GM12878 (cell line): Measurements from ENCODE around the gene RCHY1. TPM values are rescaled to one million over a fixed set of nuclear protein-coding genes. Genes with fewer than 3 reads are reported as not detected.

Experiments used
- ATF7 ChIP-seq: fragments of 450-650 bp; IDR thresholded peaks from 2 replicates; pipeline ENCODE4 v1.6.1; 2016; ENCODE audit warnings: low read depth, mild to moderate bottlenecking
- CBX5 ChIP-seq: sonication (generic); IDR thresholded peaks from 2 replicates; pipeline ENCODE4 v1.6.1; 2016; ENCODE audit warnings: low read depth, moderate library complexity, mild to moderate bottlenecking, inconsistent platforms
- ETV6 ChIP-seq, 2 experiments: fragments of 450-650 bp in 1 of 2; IDR thresholded peaks in 1 of 2; conservative IDR thresholded peaks in 1 of 2; 2 replicates each; pipeline ENCODE4 v1.6.1; 2014; ENCODE audit warnings: antibody characterized with exemption in 1 of 2, borderline replicate concordance in 1 of 2, low read depth in 1 of 2, mild to moderate bottlenecking in 1 of 2, moderate library complexity in 1 of 2
- FOXK2 ChIP-seq: fragments of 450-650 bp; IDR thresholded peaks from 2 replicates; pipeline ENCODE4 v1.6.1; 2017; ENCODE audit warnings: mild to moderate bottlenecking, moderate library complexity
- GATAD2B ChIP-seq: fragments of 450-650 bp; conservative IDR thresholded peaks from 2 replicates; pipeline ENCODE4 v1.6.1; 2017; ENCODE audit warnings: low read depth, mild to moderate bottlenecking, moderate library complexity
- HCFC1 ChIP-seq: fragments of 150-350 bp; IDR thresholded peaks from 2 replicates; pipeline ENCODE4 v1.6.1; 2014; ENCODE audit warnings: low read length
- IRF4 ChIP-seq: IDR thresholded peaks from 2 replicates; pipeline ENCODE4 v1.6.1; 2011; ENCODE audit warnings: low read depth, low read length
- KLF5 ChIP-seq: fragments of 450-650 bp; IDR thresholded peaks from 2 replicates; pipeline ENCODE4 v1.6.1; 2014; ENCODE audit warnings: mild to moderate bottlenecking; ENCODE audit not compliant: partially characterized antibody
- NFIC ChIP-seq: IDR thresholded peaks from 2 replicates; pipeline ENCODE4 v1.6.1; 2012; ENCODE audit warnings: low read depth, mild to moderate bottlenecking, inconsistent platforms, low read length, moderate library complexity
- NFXL1 ChIP-seq: fragments of 450-650 bp; IDR thresholded peaks from 2 replicates; pipeline ENCODE4 v1.6.1; 2017; ENCODE audit warnings: antibody characterized with exemption, mild to moderate bottlenecking, borderline replicate concordance
- NFYB ChIP-seq: IDR thresholded peaks from 2 replicates; pipeline ENCODE4 v1.6.1; 2011; ENCODE audit warnings: low read depth, mild to moderate bottlenecking, low read length, improper control_type of control experiment, moderate library complexity; ENCODE audit not compliant: insufficient read depth
- PML ChIP-seq: IDR thresholded peaks from 2 replicates; pipeline ENCODE4 v1.6.1; 2012; ENCODE audit warnings: low read length, inconsistent platforms
- POU2F2 ChIP-seq: IDR thresholded peaks from 3 replicates; pipeline ENCODE4 v1.6.1; 2011; ENCODE audit warnings: low read depth, mild to moderate bottlenecking, low read length, borderline replicate concordance
- RELA ChIP-seq: fragments of 450-650 bp; IDR thresholded peaks from 2 replicates; pipeline ENCODE4 v1.8.0; 2014; ENCODE audit warnings: borderline replicate concordance; ENCODE audit not compliant: partially characterized antibody
- SMAD1 ChIP-seq: fragments of 450-650 bp; IDR thresholded peaks from 2 replicates; pipeline ENCODE4 v1.6.1; 2018; ENCODE audit warnings: mild to moderate bottlenecking, low read depth; ENCODE audit not compliant: partially characterized antibody
- TAF1 ChIP-seq: IDR thresholded peaks from 2 replicates; pipeline ENCODE4 v1.6.1; 2011; ENCODE audit warnings: mild to moderate bottlenecking, low read depth, low read length, borderline replicate concordance
- ZNF207 ChIP-seq: fragments of 450-650 bp; IDR thresholded peaks from 2 replicates; pipeline ENCODE4 v1.6.1; 2014; ENCODE audit warnings: antibody characterized with exemption, mild to moderate bottlenecking, borderline replicate concordance
- polyA plus RNA-seq, 11 experiments: library from polyadenylated mRNA; depleted of rRNA in 4 of 11; unstranded in 6 of 11; stranded (reverse) in 5 of 11; fragments of >200 nt; fragmentation: Nextera tagmentation in 4 of 11; fragmentation: Illumina TruSeq in 1 of 11; extraction: Ambion mirVana in 4 of 11; extraction: Trizol in 1 of 11; gene quantifications; 1 replicate in 1 of 11; 2 replicates in 10 of 11; pipeline versions ENCODE4 v1.2.1 to v1.2.3, GENCODE V29; 2011 to 2016; ENCODE audit warnings: inconsistent platforms in 2 of 11, missing spikeins in 2 of 11, low read depth in 1 of 11
- total RNA-seq, 4 experiments: library from RNA; depleted of rRNA in 3 of 4; stranded (reverse); fragments of >200 nt in 3 of 4; fragmentation: Illumina TruSeq in 1 of 4; extraction: Trizol in 1 of 4; gene quantifications; 2 replicates each; pipeline versions ENCODE4 v1.2.1 to v1.2.3, GENCODE V29; 2013 to 2021
- TF ChIP-seq, protein P1 (sequence below): fragments of 450-650 bp; conservative IDR thresholded peaks from 2 replicates; pipeline ENCODE4 v1.6.1; 2017; ENCODE audit warnings: mild to moderate bottlenecking, moderate library complexity
- TF ChIP-seq, protein P2 (sequence below): fragments of 450-650 bp; formaldehyde crosslinking; IDR thresholded peaks from 2 replicates; pipeline ENCODE4 v1.4.0; 2020; ENCODE audit warnings: mild to moderate bottlenecking, moderate library complexity
- TF ChIP-seq, protein P3 (sequence below): IDR thresholded peaks from 2 replicates; pipeline ENCODE4 v1.6.1; 2012; ENCODE audit warnings: low read depth, low read length, improper control_type of control experiment
- TF ChIP-seq, protein P4 (sequence below): fragments of 450-650 bp; IDR thresholded peaks from 2 replicates; pipeline ENCODE4 v1.6.1; 2016; ENCODE audit warnings: mild to moderate bottlenecking

RCHY1 gene
- total and polyA plus RNA-seq, 10 of the 15 experiments (the other 5 are each of a cell fraction or from before 2014, with no cell fraction given), result 12.0 to 50.6 (median 26.4) TPM

DNA sequence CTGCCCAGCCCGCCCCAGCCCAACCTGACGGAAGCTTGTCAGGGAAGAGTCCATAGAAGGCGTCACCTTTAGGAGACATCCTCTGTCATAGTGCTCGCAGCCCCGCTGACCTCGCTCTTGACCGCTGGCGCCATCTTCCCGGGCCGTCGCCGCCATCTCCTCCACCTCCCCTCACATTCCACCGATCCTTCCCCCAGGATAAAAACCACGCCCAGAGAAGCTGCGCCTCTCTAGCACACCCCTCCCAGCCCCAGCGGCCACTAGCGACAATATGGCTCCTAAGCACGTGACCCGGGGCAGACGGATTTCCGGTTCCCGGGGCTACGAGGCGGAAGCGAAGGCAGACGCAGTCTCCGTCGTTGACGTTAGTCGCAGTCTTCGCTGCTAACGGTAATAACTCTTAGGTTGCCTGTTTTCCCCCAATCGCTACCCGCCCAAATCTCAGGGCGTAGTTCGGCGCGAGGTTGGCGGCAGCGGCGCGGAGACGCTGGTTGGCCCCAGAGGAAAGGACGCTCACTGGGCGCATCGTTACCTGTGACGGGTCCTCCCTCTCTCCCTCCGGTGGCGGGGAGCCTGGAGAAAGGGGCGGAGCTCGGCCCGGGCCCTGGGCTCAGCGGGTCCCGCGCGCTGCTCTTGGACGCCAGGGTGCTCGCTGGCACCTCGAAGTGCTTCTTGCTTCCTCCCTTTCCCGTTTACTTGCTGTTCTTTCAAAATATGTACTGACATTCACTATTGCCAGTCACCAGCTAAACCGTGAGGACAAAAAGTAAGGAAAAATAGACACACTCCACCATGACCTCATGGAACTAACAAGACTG is at the start of gene RCHY1, which contains the start of gene THAP6 (continued):
- TF ChIP-seq, protein P1, sequence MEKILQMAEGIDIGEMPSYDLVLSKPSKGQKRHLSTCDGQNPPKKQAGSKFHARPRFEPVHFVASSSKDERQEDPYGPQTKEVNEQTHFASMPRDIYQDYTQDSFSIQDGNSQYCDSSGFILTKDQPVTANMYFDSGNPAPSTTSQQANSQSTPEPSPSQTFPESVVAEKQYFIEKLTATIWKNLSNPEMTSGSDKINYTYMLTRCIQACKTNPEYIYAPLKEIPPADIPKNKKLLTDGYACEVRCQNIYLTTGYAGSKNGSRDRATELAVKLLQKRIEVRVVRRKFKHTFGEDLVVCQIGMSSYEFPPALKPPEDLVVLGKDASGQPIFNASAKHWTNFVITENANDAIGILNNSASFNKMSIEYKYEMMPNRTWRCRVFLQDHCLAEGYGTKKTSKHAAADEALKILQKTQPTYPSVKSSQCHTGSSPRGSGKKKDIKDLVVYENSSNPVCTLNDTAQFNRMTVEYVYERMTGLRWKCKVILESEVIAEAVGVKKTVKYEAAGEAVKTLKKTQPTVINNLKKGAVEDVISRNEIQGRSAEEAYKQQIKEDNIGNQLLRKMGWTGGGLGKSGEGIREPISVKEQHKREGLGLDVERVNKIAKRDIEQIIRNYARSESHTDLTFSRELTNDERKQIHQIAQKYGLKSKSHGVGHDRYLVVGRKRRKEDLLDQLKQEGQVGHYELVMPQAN, result peak; percentile 60
- TF ChIP-seq, protein P2, sequence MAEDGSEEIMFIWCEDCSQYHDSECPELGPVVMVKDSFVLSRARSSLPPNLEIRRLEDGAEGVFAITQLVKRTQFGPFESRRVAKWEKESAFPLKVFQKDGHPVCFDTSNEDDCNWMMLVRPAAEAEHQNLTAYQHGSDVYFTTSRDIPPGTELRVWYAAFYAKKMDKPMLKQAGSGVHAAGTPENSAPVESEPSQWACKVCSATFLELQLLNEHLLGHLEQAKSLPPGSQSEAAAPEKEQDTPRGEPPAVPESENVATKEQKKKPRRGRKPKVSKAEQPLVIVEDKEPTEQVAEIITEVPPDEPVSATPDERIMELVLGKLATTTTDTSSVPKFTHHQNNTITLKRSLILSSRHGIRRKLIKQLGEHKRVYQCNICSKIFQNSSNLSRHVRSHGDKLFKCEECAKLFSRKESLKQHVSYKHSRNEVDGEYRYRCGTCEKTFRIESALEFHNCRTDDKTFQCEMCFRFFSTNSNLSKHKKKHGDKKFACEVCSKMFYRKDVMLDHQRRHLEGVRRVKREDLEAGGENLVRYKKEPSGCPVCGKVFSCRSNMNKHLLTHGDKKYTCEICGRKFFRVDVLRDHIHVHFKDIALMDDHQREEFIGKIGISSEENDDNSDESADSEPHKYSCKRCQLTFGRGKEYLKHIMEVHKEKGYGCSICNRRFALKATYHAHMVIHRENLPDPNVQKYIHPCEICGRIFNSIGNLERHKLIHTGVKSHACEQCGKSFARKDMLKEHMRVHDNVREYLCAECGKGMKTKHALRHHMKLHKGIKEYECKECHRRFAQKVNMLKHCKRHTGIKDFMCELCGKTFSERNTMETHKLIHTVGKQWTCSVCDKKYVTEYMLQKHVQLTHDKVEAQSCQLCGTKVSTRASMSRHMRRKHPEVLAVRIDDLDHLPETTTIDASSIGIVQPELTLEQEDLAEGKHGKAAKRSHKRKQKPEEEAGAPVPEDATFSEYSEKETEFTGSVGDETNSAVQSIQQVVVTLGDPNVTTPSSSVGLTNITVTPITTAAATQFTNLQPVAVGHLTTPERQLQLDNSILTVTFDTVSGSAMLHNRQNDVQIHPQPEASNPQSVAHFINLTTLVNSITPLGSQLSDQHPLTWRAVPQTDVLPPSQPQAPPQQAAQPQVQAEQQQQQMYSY (CRISPR knock-in tag), result no peak
- no peak for TF ChIP-seq NFYB
- TF ChIP-seq NFXL1, result no peak
- TF ChIP-seq HCFC1, result peak; percentile 80
- TF ChIP-seq, protein P3, sequence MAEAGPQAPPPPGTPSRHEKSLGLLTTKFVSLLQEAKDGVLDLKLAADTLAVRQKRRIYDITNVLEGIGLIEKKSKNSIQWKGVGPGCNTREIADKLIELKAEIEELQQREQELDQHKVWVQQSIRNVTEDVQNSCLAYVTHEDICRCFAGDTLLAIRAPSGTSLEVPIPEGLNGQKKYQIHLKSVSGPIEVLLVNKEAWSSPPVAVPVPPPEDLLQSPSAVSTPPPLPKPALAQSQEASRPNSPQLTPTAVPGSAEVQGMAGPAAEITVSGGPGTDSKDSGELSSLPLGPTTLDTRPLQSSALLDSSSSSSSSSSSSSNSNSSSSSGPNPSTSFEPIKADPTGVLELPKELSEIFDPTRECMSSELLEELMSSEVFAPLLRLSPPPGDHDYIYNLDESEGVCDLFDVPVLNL, result no peak; the same call in 1 of the 2 replicates
- TF ChIP-seq PML, result peak; percentile 98
- peak in 1 of 2 experiments; percentile 81; a peak in 2 of 4 replicates for TF ChIP-seq ETV6 (conservative IDR thresholded peaks at IDR 0.05 in 1 of 2, IDR thresholded peaks at IDR 0.05 in 1 of 2; ENCODE audit: borderline replicate concordance in 1 of 2, low read depth in 1 of 2)
- 0 out of 2 replicates have a peak, but pooled peaks have one; percentile 43 for TF ChIP-seq GATAD2B
- no peak for TF ChIP-seq CBX5
- peak; percentile 97 for TF ChIP-seq ATF7
- TF ChIP-seq IRF4, result peak; percentile 39; the same call in 1 of the 2 replicates
- peak; percentile 87 for TF ChIP-seq KLF5
- TF ChIP-seq ZNF207, result 0 out of 2 replicates have a peak, but pooled peaks have one; percentile 23
- TF ChIP-seq SMAD1, result peak; percentile 71
- peak; percentile 76 for TF ChIP-seq RELA
- TF ChIP-seq, protein P4, sequence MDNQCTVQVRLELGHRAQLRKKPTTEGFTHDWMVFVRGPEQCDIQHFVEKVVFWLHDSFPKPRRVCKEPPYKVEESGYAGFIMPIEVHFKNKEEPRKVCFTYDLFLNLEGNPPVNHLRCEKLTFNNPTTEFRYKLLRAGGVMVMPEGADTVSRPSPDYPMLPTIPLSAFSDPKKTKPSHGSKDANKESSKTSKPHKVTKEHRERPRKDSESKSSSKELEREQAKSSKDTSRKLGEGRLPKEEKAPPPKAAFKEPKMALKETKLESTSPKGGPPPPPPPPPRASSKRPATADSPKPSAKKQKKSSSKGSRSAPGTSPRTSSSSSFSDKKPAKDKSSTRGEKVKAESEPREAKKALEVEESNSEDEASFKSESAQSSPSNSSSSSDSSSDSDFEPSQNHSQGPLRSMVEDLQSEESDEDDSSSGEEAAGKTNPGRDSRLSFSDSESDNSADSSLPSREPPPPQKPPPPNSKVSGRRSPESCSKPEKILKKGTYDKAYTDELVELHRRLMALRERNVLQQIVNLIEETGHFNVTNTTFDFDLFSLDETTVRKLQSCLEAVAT, result peak; percentile 73
- no peak for TF ChIP-seq NFIC
- TF ChIP-seq POU2F2, result peak; percentile 54; the same call in 1 of the 3 replicates
- peak; percentile 72; the same call in 1 of the 2 replicates for TF ChIP-seq TAF1
- TF ChIP-seq FOXK2, result no peak; the same call in 1 of the 2 replicates
